OCI-LY1 (cell line): Measurements from ENCODE around the gene PHLPP1.

Experiments
- CTCF ChIP-seq: fragments of 200-600 bp; sonication (generic), shearing (Covaris generic); IDR thresholded peaks from 2 replicates; pipeline ENCODE4 v1.5.1; 2017; ENCODE audit warnings: mild to moderate bottlenecking, antibody characterized with exemption, low read length, moderate library complexity, mixed read lengths
- EZH2 ChIP-seq: fragments of 200-600 bp; sonication (generic), shearing (Covaris generic); IDR thresholded peaks from 2 replicates; pipeline ENCODE4 v1.8.0; 2017; ENCODE audit warnings: borderline replicate concordance, mixed run types, mild to moderate bottlenecking, antibody characterized with exemption, low read length, moderate library complexity, mixed read lengths

- TF ChIP-seq CTCF: no peak
- no peak for TF ChIP-seq EZH2
Observed at GRCh38 chr18:62759704-62760402, 44.5 kb downstream of the PHLPP1 start.
